ENCODE results near the gene WHAMM.

The WHAMM gene

GRCh38 chr15:82871832-82872484, 62.5 kb downstream of the WHAMM start:
- DNase-seq (ENCODE audit: low spot score): no peak
- TF ChIP-seq, protein P1, sequence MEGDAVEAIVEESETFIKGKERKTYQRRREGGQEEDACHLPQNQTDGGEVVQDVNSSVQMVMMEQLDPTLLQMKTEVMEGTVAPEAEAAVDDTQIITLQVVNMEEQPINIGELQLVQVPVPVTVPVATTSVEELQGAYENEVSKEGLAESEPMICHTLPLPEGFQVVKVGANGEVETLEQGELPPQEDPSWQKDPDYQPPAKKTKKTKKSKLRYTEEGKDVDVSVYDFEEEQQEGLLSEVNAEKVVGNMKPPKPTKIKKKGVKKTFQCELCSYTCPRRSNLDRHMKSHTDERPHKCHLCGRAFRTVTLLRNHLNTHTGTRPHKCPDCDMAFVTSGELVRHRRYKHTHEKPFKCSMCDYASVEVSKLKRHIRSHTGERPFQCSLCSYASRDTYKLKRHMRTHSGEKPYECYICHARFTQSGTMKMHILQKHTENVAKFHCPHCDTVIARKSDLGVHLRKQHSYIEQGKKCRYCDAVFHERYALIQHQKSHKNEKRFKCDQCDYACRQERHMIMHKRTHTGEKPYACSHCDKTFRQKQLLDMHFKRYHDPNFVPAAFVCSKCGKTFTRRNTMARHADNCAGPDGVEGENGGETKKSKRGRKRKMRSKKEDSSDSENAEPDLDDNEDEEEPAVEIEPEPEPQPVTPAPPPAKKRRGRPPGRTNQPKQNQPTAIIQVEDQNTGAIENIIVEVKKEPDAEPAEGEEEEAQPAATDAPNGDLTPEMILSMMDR (IDR thresholded peaks at IDR 0.05; ENCODE audit: borderline replicate concordance, control extremely low read depth, extremely low read depth, insufficient read depth, missing control alignments): no peak
- in situ Hi-C loops (cut with MboI; ENCODE audit: low sequenced_read_pairs, unreplicated experiment): no loop called here

GRCh38 chr15:82873000-82873680, 63.7 kb downstream of the WHAMM start:
- no peak for DNase-seq (ENCODE audit: low spot score)
- in situ Hi-C loops (cut with MboI; ENCODE audit: low sequenced_read_pairs, unreplicated experiment): no loop called here
- TF ChIP-seq, protein P1 (IDR thresholded peaks at IDR 0.05; ENCODE audit: borderline replicate concordance, control extremely low read depth, extremely low read depth, insufficient read depth, missing control alignments): no peak

- in situ Hi-C loops (cut with MboI; ENCODE audit: low sequenced_read_pairs, unreplicated experiment): no loop called here
- TF ChIP-seq, protein P1 (IDR thresholded peaks at IDR 0.05; ENCODE audit: borderline replicate concordance, control extremely low read depth, extremely low read depth, insufficient read depth, missing control alignments): no peak
- DNase-seq (ENCODE audit: low spot score): no peak
Observed at GRCh38 chr15:82874267-82874666, 64.8 kb downstream of the WHAMM start.

DNA sequence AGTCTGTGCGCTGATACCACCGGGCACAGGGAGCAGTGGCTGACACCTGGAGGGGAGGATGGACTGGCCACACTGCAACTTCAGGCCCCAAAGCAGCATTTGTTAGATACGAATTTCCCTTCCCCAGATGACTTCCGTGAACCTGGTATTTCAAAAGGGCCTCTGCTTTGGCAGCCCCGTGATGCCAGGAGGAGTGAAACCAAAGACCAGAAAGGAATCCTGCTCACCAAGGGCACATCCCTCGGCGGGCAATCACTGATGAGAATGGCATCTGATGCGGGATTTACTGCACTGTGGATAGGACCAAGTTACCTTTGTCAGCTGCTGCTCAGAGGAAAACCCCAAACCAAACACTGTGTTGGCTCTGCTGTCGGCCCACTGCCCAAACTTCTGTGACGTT, 65.5 kb downstream of the WHAMM start:
- in situ Hi-C loops (cut with MboI; ENCODE audit: low sequenced_read_pairs, unreplicated experiment): no loop called here
- DNase-seq (ENCODE audit: low spot score): no peak
- TF ChIP-seq, protein P1 (IDR thresholded peaks at IDR 0.05; ENCODE audit: borderline replicate concordance, control extremely low read depth, extremely low read depth, insufficient read depth, missing control alignments): no peak

DNA sequence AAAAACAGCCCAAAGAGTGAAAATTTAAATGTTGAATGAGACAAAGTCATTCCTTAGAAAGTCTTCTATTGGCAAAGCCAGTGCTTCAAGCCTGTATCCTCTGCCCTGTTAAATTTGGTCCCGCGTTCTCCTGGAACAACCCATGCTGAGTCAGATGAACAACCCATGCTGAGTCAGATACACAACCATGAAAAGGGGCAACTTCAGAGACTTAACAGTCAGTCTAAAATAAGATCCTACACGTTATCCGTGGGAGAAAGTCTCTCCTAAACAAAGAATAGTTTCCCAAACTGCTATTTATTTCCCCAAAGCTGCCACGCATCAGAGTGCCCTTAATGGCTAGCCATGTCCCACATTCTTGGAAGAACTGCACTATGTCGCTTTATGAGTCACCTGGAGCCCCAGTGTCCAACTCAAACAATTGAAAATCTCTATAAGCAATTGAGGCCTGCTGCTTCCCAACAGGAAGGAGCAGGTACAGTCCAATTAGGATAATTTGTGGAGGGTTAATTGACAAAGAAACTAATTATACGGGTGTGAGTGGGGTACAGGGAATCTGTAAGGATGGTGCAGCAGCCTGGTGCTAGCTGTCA, 66.1 kb downstream of the WHAMM start:
- in situ Hi-C loops (cut with MboI; ENCODE audit: low sequenced_read_pairs, unreplicated experiment): no loop called here

GRCh38 chr15:82877825-82878224, 68.4 kb downstream of the WHAMM start:
- in situ Hi-C loops (cut with MboI; ENCODE audit: low sequenced_read_pairs, unreplicated experiment): no loop called here
- no peak for DNase-seq (ENCODE audit: low spot score)
- TF ChIP-seq, protein P1 (IDR thresholded peaks at IDR 0.05; ENCODE audit: borderline replicate concordance, control extremely low read depth, extremely low read depth, insufficient read depth, missing control alignments): no peak

More for the DNA sequence above, 66.1 kb downstream of the WHAMM start:
- TF ChIP-seq, protein P1 (IDR thresholded peaks at IDR 0.05; ENCODE audit: borderline replicate concordance, control extremely low read depth, extremely low read depth, insufficient read depth, missing control alignments): no peak
- DNase-seq (ENCODE audit: low spot score): no peak

All from GM13976 (cell line).